Kidney capillary endothelial cell (primary cell): ENCODE measurements around the gene SLC44A5.
A peak's percentile ranks its signal among the peaks of the same experiment; 100 is the strongest.
"Not testable (repeated sequence)": the region's sequence is repeated elsewhere in the genome, so short reads cannot be mapped to it uniquely, and the experiment has no call there.

Source experiments
- DNase-seq: peaks from one replicate; pipeline ENCODE4 v3.0.0-alpha.2; 2018; ENCODE audit warnings: low spot score

SLC44A5 gene

DNA sequence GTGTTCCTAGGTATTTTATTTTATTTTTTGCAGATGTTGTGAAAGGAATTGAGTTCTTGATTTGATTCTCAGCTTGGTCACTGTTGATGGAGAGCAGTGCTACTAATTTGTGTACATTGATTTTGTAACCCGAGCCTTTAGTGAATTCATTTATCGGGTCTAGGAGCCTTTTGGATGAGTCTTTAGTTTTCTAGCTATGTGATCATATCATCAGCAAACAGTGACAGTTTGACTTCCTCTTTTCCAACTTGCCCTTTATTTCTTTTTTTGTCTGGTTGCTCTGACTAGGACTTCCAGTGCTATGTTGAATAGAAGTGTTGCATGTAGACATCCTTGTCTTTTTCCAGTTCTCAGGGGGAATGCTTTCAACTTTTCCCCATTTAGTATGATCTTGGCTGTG lies 337.8 kb downstream of the SLC44A5 start:
- no peak for DNase-seq

DNA sequence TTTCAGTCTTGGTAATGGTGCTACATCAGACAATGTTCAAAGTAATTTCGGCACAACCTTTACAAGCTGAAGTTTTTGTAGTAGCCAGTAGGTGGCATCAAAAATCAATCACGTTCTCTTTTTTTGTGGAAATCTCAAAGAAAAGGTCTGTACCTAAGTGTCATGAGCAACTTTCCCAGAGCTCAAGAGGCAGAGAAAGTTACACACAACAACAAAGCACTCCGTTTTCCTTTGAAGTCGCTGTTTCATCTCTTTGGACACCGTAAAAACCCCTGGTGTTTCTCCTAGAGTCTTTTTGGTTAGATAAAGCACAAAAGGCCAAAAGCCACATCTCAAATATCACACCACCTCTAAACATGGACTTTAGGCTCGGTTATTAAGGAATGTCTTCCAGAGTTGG lies 345.1 kb downstream of the SLC44A5 start:
- peak; percentile 52 for DNase-seq

DNA sequence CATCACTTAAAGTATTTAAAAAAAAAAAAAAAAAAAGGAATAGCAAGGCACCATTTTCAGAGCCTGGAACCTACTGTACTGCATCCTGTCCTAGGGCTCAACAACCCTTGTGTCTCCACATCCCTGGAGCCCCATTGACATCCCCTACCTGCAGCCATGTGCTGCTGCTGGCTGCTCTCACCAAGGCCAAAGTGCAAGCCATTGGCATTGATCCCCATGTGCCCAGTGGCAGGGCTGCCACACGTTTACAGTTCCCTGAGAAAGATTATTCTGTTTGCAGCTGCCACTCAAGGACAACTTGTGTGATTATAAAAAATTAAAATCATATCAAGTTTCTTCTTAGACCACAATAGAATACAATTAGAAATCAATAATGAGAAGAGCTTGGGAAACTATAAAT lies 346.8 kb downstream of the SLC44A5 start:
- no peak for DNase-seq

GRCh38 chr1:75263616-75264015 lies 347.3 kb downstream of the SLC44A5 start:
- DNase-seq: not testable (repeated sequence)

- DNase-seq: not testable (repeated sequence)
Measured at GRCh38 chr1:75261946-75262345, 349.0 kb downstream of the SLC44A5 start.

GRCh38 chr1:75258351-75258750 lies 352.6 kb downstream of the SLC44A5 start:
- no peak for DNase-seq

DNA sequence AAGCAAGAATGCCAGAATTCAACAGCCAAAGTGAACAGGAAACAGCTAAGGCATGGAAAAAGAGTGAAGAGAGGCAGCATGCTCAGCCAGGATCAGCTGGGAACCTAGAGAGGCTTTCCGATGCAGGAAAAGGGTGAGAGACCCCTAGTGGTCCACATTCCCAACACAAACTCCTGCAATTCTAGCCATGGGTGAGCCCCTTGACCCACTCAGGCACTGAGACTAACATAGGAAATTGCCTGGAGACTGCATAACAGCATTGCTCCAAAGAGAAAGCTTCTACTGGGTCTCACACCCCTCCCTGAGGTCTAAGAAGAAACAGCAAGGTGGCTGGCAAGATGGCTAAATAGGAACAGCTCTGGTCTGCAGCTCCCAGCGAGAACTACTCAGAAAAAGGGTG lies 353.5 kb downstream of the SLC44A5 start:
- DNase-seq: no peak

GRCh38 chr1:75250114-75250513 lies 360.8 kb downstream of the SLC44A5 start:
- DNase-seq: not testable (repeated sequence)

- no peak for DNase-seq
Measured at GRCh38 chr1:75245239-75245638, 365.7 kb downstream of the SLC44A5 start.

- DNase-seq: no peak
Measured at GRCh38 chr1:75243124-75243523, 367.8 kb downstream of the SLC44A5 start.

GRCh38 chr1:75237316-75237715 lies 373.6 kb downstream of the SLC44A5 start:
- DNase-seq: no peak

GRCh38 chr1:75234562-75234961 lies 376.4 kb downstream of the SLC44A5 start:
- no peak for DNase-seq

- peak; percentile 49 for DNase-seq
Measured at GRCh38 chr1:75233302-75233929, 377.5 kb downstream of the SLC44A5 start.

DNA sequence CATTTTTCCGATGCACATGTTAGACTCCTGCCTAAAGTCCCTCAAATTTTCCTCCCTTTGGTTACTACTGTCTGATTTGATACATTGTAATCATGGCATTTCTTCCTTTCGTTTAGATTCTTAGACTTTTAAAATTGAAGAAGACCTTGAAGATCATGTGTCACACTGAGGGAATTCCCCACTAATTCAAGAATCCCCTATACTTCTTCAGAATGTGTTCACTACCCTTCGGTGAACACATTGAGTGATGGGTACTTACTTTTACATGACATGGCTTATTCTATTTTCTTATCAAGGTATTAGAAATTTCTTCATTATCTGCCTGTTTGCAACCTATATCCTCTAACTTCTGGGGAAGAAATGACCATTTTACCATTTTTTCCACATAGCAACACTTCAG lies 390.8 kb downstream of the SLC44A5 start:
- no peak for DNase-seq

DNA sequence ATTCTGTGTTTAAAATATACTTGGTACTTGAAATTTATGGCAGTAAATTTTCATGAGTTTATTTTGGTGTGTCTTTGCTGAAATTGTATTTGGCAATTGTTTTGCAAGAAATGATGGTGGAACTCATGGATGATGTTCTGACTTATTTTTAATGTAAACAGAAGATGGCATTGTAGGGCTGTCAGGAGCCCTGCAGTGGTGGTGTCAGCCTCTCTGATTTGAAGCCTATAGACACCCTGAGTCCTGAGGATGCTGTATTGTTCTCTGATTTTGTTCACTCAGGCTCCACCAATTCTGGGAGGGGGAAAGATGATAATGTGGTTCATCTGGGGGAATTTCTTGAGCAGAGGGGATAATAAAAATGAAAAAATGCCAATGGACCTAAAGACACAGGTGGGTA lies 396.9 kb downstream of the SLC44A5 start:
- no peak for DNase-seq

GRCh38 chr1:75211648-75212047 lies 399.3 kb downstream of the SLC44A5 start:
- no peak for DNase-seq

GRCh38 chr1:75208862-75209261 lies 402.1 kb downstream of the SLC44A5 start:
- peak; percentile 42 for DNase-seq

DNA sequence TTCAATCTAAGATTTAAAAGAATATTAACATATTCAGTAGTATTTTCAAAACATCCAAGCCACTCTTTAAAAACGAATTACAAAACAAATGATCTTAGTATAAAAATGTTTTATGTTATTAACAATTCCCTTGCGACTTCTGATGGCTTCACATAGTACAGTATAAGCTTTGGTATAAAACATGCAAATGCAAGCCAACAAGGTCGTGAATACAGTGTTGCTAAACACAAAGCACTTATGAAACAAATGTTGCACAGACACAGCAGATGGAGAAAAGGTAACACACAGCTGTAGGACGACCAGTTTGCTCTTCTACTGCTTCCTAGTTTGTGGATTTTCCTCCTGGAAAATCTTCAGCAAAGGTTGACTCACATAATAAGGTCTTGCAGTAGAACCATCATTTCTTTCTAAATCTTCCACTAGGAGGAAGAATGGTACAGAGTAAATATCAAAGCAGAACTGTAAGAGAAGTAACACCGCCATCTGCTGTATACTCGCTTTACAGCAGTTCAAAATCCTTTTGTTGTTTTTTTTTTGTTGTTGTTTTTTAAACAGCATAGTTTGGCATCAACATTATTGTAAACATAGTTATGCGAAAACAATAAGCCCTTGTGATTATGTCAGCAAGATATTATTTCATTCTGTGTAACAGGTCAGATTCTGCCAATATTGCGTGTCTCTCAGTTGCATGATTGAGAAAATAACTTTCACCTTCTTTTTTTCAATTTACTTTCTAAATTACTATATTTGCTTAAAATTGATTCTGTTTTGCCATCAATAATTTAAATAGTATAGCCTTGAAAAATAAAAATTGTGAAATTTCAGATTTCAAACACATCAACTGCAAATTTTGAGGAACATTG lies 407.3 kb downstream of the SLC44A5 start:
- peak; percentile 61 for DNase-seq

DNA sequence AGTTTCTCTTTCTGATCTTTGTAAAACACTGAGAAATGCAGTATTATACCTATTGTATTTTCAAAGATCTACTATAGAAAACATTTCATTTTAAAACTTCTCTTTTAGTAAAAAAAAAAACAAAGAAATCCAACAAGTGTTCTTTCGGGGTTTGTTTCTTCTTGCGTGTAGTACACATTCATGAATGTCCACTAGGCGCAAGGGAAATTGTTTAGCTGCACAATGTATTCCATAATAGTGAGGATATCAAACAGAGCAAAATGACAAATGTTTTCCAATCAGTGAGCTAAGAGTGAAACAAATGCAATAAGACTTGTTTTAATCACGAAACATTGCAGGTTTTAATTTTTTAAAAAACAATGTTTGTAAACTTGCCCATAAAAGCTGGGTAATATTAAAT lies 408.2 kb downstream of the SLC44A5 start:
- no peak for DNase-seq

GRCh38 chr1:75198761-75199160 lies 412.2 kb downstream of the SLC44A5 start:
- DNase-seq: no peak

- DNase-seq: no peak
Measured at GRCh38 chr1:75198163-75198562, 412.8 kb downstream of the SLC44A5 start.

DNA sequence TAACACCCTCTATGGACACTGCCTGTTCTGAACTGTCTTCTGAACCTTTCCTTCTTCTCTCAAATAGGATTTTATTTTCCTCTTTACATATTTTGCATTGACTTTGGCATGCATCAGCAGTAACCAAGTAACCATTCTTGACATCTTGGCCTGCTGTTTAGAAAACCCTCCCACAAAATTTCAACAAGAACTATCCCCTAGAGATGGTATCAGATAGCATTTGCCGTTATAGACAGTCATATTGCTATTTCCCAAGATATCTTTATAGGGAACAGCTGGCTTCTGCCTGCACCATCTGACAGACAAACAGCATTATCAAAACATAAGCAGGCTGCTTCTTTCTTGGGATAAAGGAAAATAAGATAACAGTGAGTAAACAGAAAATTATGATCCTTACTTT lies 422.0 kb downstream of the SLC44A5 start:
- DNase-seq: no peak

DNA sequence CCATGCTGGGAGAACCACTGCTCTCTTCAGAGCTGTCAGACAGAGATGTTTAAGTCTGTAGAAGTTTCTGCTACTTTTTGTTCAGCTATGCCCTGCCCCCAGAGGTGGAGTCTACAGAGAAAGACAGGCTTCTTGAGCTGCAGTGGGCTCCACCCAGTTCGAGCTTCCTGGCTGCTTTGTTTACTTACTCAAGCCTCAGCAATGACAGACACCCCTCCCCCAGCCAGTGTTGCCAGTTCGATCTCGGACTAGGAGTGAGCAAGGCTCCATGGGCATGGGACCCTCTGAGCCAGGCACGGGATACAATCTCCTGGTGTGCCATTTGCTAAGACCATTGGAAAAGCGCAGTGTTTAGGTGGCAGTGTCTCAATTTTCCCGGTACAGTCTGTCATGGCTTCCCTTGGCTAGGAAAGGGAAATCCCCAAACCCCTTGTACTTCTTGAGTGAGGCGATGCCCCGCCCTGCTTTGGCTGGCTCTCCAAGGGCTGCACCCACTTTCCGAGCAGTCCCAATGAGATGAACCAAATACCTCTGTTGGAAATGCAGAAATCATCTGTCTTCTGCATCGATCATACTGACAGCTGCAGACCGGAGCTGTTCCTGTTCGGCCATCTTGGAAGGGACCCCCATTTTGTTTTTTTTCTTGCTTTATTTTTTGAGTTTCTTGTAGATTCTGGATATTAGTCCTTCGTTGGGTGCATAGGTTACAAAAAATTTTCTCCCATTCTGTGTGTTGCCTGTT lies 429.5 kb downstream of the SLC44A5 start:
- not testable (repeated sequence) for DNase-seq
